Nephron progenitor cell (in vitro differentiated cells): ENCODE data around the gene GSAP.
A peak's percentile ranks its signal among the peaks of the same experiment; 100 is the strongest.

Experiments used
- DNase-seq: peaks from one replicate; pipeline ENCODE4 v3.0.0; 2021
- H3K27ac Mint-ChIP-seq: 2 replicates; pipeline ENCODE4 v1.8.0; 2021; ENCODE audit warnings: mild to moderate bottlenecking, moderate library complexity, mixed read lengths
- H3K27me3 Mint-ChIP-seq: 2 replicates; pipeline ENCODE4 v1.8.0; 2021; ENCODE audit warnings: mild to moderate bottlenecking, low read depth, mixed read lengths; ENCODE audit not compliant: poor library complexity
- H3K36me3 Mint-ChIP-seq: 2 replicates; pipeline ENCODE4 v1.8.0; 2021; ENCODE audit warnings: low read depth, mixed read lengths
- H3K4me1 Mint-ChIP-seq: 2 replicates; pipeline ENCODE4 v1.8.0; 2021; ENCODE audit warnings: mixed read lengths
- H3K4me3 Mint-ChIP-seq: 2 replicates; pipeline ENCODE4 v1.8.0; 2021; ENCODE audit warnings: mild to moderate bottlenecking, moderate library complexity, mixed read lengths
- H3K9me3 Mint-ChIP-seq: 2 replicates; pipeline ENCODE4 v1.8.0; 2021; ENCODE audit warnings: mild to moderate bottlenecking, moderate library complexity, mixed read lengths
- TF ChIP-seq, protein P1 (sequence below): fragments of 200-600 bp; sonication (generic); IDR thresholded peaks from 2 replicates; pipeline ENCODE4 v1.5.0; 2021; ENCODE audit warnings: antibody characterized with exemption

GSAP gene

DNA sequence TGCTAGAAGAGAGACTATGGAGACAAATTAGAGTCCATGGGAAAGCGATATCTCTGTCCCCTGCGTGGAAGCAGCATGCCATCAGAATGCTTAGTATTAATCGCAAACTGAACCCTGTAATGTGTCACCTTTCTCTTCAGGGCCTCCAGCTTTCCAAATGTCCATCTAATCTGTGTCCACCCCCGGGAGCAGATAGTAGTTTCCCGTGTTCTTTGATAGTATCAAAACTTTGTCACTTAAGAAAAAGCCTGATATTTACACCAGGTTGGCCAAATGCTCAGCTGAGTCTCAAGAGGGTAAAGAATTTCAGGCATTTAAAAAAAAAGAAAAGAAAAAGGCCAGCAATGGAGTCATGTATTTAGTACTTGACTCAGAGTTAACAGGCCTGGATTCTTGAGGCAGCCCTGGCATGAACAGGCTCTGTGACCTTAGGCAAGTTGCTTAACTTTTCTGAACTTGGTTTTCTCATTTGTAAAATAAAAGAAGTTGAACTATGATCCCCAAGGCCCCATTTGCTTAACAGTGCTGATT, 10.4 kb upstream of the GSAP start:
- no peak for DNase-seq
- no peaks in the 10 kb centered on the region for H3K9me3 Mint-ChIP-seq
- peak overlapping the region; percentile 12 for H3K4me3 Mint-ChIP-seq
- no peaks in the 10 kb centered on the region for H3K36me3 Mint-ChIP-seq
- no peak overlapping the region for H3K27ac Mint-ChIP-seq
- peaks cover 3% of the 10 kb centered on the region for H3K27me3 Mint-ChIP-seq
- TF ChIP-seq, protein P1, sequence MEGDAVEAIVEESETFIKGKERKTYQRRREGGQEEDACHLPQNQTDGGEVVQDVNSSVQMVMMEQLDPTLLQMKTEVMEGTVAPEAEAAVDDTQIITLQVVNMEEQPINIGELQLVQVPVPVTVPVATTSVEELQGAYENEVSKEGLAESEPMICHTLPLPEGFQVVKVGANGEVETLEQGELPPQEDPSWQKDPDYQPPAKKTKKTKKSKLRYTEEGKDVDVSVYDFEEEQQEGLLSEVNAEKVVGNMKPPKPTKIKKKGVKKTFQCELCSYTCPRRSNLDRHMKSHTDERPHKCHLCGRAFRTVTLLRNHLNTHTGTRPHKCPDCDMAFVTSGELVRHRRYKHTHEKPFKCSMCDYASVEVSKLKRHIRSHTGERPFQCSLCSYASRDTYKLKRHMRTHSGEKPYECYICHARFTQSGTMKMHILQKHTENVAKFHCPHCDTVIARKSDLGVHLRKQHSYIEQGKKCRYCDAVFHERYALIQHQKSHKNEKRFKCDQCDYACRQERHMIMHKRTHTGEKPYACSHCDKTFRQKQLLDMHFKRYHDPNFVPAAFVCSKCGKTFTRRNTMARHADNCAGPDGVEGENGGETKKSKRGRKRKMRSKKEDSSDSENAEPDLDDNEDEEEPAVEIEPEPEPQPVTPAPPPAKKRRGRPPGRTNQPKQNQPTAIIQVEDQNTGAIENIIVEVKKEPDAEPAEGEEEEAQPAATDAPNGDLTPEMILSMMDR: no peak
- H3K4me1 Mint-ChIP-seq: peaks cover 55% of the 10 kb centered on the region

DNA sequence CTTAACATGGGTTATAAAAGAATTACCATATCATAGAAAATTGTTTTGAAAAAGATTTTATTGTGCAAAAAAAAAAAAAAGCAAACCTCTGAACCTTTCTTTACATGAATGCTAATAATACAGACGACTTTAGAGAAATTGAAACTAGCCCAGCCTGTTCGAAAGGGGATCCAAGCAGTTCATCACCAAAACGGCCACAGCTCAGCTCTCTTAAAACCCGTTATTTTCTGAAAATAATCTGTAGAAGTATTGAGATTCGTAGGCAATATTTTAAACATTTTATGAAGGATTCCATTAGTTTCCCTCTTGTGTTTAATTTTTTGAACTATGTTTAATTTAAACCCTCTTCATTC, 9.9 kb upstream of the GSAP start:
- no peaks in the 10 kb centered on the region for H3K9me3 Mint-ChIP-seq
- no peak overlapping the region for H3K27ac Mint-ChIP-seq
- peaks cover 7% of the 10 kb centered on the region for H3K27me3 Mint-ChIP-seq
- peak overlapping the region; percentile 67 for H3K4me3 Mint-ChIP-seq
- no peak for DNase-seq
- H3K36me3 Mint-ChIP-seq: no peaks in the 10 kb centered on the region
- peaks cover 53% of the 10 kb centered on the region for H3K4me1 Mint-ChIP-seq
- TF ChIP-seq, protein P1: no peak

DNA sequence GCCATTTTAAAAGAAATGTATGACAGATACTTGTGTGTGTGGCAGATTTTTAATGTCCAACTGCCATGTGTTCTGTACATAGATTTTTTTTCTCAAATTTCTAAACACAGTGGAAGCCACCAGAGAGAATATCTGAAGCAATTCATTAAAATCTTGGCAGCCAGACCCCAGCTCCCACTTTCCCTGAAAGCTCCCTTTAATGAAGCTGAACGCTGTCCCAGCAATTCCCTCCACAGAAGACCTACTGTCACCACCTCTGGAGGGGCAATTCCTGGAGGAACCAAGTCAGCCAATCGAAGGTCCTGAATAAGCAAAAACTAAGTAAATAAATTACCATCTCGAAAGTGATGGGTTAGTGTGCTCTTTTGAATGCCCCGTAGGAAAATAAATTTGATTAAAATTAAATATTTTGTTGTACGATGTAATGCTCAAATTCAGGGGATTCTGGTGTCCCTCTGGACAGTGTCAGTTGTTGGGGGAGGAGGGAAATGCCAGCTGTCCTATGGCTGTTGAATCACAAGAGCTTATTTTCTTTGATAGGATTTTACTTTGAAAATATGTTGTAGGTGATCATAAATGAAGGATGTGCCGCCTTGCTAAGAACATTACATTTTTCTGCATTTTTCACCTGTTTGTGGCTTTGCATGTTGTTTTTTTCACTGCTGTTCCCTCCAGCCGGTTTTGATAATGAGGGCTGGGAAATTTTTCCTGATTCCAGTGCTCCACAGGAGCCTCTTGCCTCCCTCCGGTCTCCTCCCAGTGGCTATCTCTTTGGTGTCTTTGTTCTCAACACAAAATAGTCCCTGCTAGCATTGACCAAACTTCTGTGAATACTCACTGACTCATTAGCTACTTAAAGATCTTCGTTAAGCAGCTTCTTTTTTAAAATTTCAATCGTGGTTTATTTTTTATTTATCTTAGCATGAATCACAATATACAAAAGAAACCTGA, 9.2 kb upstream of the GSAP start:
- Mint-ChIP-seq H3K36me3 (no peaks in the 10 kb centered on the region), H3K4me1 (peaks cover 51% of the 10 kb centered on the region), H3K4me3 (peak overlapping the region; percentile 67), H3K27me3 (peaks cover 7% of the 10 kb centered on the region), H3K9me3 (no peaks in the 10 kb centered on the region), H3K27ac (no peak overlapping the region)
- TF ChIP-seq, protein P1: no peak
- no peak for DNase-seq

DNA sequence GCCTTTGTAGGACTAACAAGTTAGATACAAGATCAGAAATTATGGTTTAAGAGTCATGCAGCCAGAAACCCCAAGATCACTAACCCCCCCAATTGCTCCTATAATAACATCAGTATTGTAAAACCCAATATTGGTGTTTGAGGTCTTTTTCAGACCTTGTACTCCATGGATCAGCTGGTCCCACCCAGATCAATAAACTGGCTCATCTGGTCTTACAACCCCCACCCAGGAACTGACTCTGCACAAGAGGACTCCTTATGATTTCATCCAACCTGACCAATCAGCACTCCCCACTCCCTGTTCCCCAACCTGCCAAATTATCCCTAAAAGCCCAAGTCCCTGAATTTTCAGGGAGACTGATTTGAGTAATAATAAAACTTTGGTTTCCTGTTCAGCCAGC, 6.4 kb upstream of the GSAP start:
- H3K4me3 Mint-ChIP-seq: no peak overlapping the region
- H3K27ac Mint-ChIP-seq: no peak overlapping the region
- H3K27me3 Mint-ChIP-seq: peaks cover 31% of the 10 kb centered on the region
- peaks cover 28% of the 10 kb centered on the region for H3K4me1 Mint-ChIP-seq
- TF ChIP-seq, protein P1: no peak
- H3K9me3 Mint-ChIP-seq: peaks cover 4% of the 10 kb centered on the region
- no peaks in the 10 kb centered on the region for H3K36me3 Mint-ChIP-seq
- DNase-seq: no peak

DNA sequence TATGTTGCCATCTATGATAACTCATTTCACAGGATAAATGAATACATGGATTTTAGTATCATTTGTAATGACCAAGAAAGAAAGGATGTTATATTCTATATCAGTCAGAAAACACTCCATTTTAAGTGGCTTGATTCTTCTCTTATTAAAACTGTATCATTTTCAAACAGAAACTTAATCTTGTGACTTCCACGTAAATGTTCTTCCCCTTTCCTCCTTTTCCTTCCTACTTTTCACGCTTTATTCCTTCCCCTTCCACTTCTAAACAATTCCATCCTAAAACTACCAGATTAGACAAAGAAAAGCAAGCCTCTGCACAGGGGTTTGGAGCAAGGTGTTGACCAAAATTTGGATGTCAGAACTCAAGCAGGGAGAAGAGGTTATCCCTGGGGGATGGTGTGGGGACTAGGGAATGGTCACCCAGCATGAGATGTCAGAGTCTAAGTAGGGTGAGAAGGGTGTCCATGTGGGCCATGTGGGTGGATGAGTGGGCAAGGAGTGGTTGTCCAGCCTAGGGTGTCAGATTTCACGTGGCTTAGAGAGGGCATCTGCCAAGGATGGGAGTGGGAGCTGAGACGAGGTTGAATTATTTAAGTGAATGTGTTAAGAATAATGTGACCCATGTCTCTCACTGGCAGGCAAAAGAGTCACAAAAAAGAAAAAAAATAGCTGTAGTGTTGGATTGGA, 5.0 kb upstream of the GSAP start:
- Mint-ChIP-seq H3K27me3 (peaks cover 42% of the 10 kb centered on the region), H3K4me1 (peaks cover 17% of the 10 kb centered on the region), H3K36me3 (no peaks in the 10 kb centered on the region), H3K9me3 (peaks cover 9% of the 10 kb centered on the region), H3K27ac (no peak overlapping the region), H3K4me3 (no peak overlapping the region)
- no peak for DNase-seq
- TF ChIP-seq, protein P1: no peak
